ENCODE results near the gene DOCK6.

DOCK6 gene

GRCh38 chr19:11201791-11202190 lies 60.5 kb downstream of the DOCK6 start:
- H2AFZ ChIP-seq (ENCODE audit: low read length): no peak overlapping the region
- no peak for DNase-seq
- no peaks in the 10 kb centered on the region for H4K20me1 ChIP-seq (ENCODE audit: insufficient read depth, low read length)
- H3K4me2 ChIP-seq (ENCODE audit: low read depth, low read length): no peak overlapping the region
- no peaks in the 10 kb centered on the region for H3K79me2 ChIP-seq (ENCODE audit: low read length)
- no peak overlapping the region for H3K4me3 ChIP-seq (ENCODE audit: low read length)
- no peaks in the 10 kb centered on the region for H3K9me2 ChIP-seq (replicated peaks; ENCODE audit: insufficient read depth, low read length)
- H3K4me1 ChIP-seq (ENCODE audit: low read length): 0 out of 2 replicates have a peak, but pooled peaks cover 3% of the 10 kb centered on the region
- H3K27ac ChIP-seq (ENCODE audit: low read length): no peak overlapping the region
- H3K9ac ChIP-seq (ENCODE audit: low read length): no peak overlapping the region
- H3F3A ChIP-seq (ENCODE audit: insufficient read depth, low read length): peaks cover 10% of the 10 kb centered on the region
- H3K9me3 ChIP-seq (replicated peaks; ENCODE audit: insufficient read depth, low read length): no peaks in the 10 kb centered on the region
- no peaks in the 10 kb centered on the region for H3K27me3 ChIP-seq (replicated peaks; ENCODE audit: insufficient read depth, low read length)
- no peaks in the 10 kb centered on the region for H3K36me3 ChIP-seq (replicated peaks; ENCODE audit: insufficient read depth, low read length)
- TF ChIP-seq EZH2phosphoT487 (IDR thresholded peaks at IDR 0.05; ENCODE audit: low read length) (no peak), EZH2 (optimal IDR thresholded peaks at IDR 0.05; ENCODE audit: low read depth, low read length) (no peak), CTCF (IDR thresholded peaks at IDR 0.05; ENCODE audit: low read length) (no peak)

- Histone ChIP-seq H4K20me1 (ENCODE audit: insufficient read depth, low read length) (no peaks in the 10 kb centered on the region), H3K9me2 (replicated peaks; ENCODE audit: insufficient read depth, low read length) (no peaks in the 10 kb centered on the region), H3K27me3 (replicated peaks; ENCODE audit: insufficient read depth, low read length) (no peaks in the 10 kb centered on the region), H3K79me2 (ENCODE audit: low read length) (0 out of 2 replicates have a peak, but pooled peaks cover 3% of the 10 kb centered on the region), H2AFZ (ENCODE audit: low read length) (no peak overlapping the region), H3F3A (ENCODE audit: insufficient read depth, low read length) (peaks cover 10% of the 10 kb centered on the region), H3K36me3 (replicated peaks; ENCODE audit: insufficient read depth, low read length) (no peaks in the 10 kb centered on the region), H3K4me1 (ENCODE audit: low read length) (0 out of 2 replicates have a peak, but pooled peaks cover 3% of the 10 kb centered on the region), H3K4me3 (ENCODE audit: low read length) (no peak overlapping the region), H3K9ac (ENCODE audit: low read length) (no peak overlapping the region), H3K9me3 (replicated peaks; ENCODE audit: insufficient read depth, low read length) (no peaks in the 10 kb centered on the region), H3K27ac (ENCODE audit: low read length) (no peak overlapping the region), H3K4me2 (ENCODE audit: low read depth, low read length) (no peak overlapping the region)
- no peak for DNase-seq
- TF ChIP-seq EZH2 (optimal IDR thresholded peaks at IDR 0.05; ENCODE audit: low read depth, low read length) (no peak), EZH2phosphoT487 (IDR thresholded peaks at IDR 0.05; ENCODE audit: low read length) (no peak), CTCF (IDR thresholded peaks at IDR 0.05; ENCODE audit: low read length) (no peak)
Observed at GRCh38 chr19:11200931-11201330, 61.4 kb downstream of the DOCK6 start.

- TF ChIP-seq CTCF (IDR thresholded peaks at IDR 0.05; ENCODE audit: low read length) (no peak), EZH2phosphoT487 (IDR thresholded peaks at IDR 0.05; ENCODE audit: low read length) (no peak), EZH2 (optimal IDR thresholded peaks at IDR 0.05; ENCODE audit: low read depth, low read length) (no peak)
- 0 out of 2 replicates have a peak, but pooled peaks cover 3% of the 10 kb centered on the region for H3K4me1 ChIP-seq (ENCODE audit: low read length)
Observed at GRCh38 chr19:11200015-11200574, 62.2 kb downstream of the DOCK6 start.

More at GRCh38 chr19:11200015-11200574, 62.2 kb downstream of the DOCK6 start:
- Histone ChIP-seq H3K9me2 (replicated peaks; ENCODE audit: insufficient read depth, low read length) (no peaks in the 10 kb centered on the region), H2AFZ (ENCODE audit: low read length) (no peak overlapping the region), H3F3A (ENCODE audit: insufficient read depth, low read length) (peaks cover 5% of the 10 kb centered on the region; the same call in 1 of the 2 replicates), H4K20me1 (ENCODE audit: insufficient read depth, low read length) (no peaks in the 10 kb centered on the region), H3K79me2 (ENCODE audit: low read length) (0 out of 2 replicates have a peak, but pooled peaks cover 3% of the 10 kb centered on the region), H3K4me2 (ENCODE audit: low read depth, low read length) (no peak overlapping the region), H3K4me3 (ENCODE audit: low read length) (no peak overlapping the region), H3K9ac (ENCODE audit: low read length) (no peak overlapping the region), H3K27ac (ENCODE audit: low read length) (no peak overlapping the region), H3K9me3 (replicated peaks; ENCODE audit: insufficient read depth, low read length) (no peaks in the 10 kb centered on the region), H3K36me3 (replicated peaks; ENCODE audit: insufficient read depth, low read length) (no peaks in the 10 kb centered on the region), H3K27me3 (replicated peaks; ENCODE audit: insufficient read depth, low read length) (no peaks in the 10 kb centered on the region)
- DNase-seq: no peak

All from MM.1S (cell line).